ENCODE measurements around the gene HOXB9.

DNA sequence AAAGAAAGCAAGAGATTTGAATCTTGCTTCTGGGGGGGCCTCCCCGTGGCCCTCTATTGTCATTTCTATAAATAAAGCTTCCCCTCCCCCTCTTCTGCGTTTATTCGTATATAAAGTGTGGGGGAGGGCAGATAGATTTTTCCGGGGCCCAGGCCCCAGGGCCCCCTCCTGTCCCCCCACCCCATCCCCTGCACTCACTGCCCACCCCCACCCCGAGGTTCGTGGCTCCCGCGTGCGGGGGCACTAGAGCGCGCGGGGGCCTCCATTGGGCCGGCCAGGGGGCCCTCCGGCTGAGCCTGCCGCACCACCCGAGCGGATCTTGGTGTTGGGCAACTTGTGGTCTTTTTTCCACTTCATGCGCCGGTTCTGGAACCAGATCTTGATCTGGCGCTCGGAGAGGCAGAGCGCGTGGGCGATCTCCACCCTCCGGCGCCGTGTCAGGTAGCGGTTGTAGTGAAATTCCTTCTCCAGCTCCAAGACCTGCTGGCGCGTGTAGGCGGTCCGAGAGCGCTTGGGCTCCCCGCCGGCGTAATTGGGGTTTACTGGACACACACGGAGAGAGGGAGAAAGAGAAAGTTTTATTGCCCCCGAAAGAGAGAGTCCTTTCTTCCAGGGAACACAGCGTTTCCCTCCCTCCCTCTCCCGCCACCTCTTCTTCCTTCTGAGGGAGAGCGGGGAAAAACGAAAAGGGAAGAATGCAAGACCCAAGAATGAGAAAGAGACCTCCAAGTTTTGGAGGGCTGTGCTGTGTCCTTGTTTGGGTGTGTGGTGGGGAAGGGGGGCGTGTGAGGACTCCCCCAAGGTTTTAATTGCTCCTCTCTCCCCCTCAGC lies 49.5 kb downstream of the HOXB9 start:
- TF ChIP-seq, protein P1, sequence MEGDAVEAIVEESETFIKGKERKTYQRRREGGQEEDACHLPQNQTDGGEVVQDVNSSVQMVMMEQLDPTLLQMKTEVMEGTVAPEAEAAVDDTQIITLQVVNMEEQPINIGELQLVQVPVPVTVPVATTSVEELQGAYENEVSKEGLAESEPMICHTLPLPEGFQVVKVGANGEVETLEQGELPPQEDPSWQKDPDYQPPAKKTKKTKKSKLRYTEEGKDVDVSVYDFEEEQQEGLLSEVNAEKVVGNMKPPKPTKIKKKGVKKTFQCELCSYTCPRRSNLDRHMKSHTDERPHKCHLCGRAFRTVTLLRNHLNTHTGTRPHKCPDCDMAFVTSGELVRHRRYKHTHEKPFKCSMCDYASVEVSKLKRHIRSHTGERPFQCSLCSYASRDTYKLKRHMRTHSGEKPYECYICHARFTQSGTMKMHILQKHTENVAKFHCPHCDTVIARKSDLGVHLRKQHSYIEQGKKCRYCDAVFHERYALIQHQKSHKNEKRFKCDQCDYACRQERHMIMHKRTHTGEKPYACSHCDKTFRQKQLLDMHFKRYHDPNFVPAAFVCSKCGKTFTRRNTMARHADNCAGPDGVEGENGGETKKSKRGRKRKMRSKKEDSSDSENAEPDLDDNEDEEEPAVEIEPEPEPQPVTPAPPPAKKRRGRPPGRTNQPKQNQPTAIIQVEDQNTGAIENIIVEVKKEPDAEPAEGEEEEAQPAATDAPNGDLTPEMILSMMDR (IDR thresholded peaks at IDR 0.05; ENCODE audit: poor library complexity): no peak
- TF ChIP-seq EZH2phosphoT487 (IDR thresholded peaks at IDR 0.05; ENCODE audit: low read depth, severe bottlenecking, unreplicated experiment): no peak

Measured in hepatocyte (in vitro differentiated cells).